ENCODE results near the gene CD99.
"Not testable (repeated sequence)": the region's sequence is repeated elsewhere in the genome, so short reads cannot be mapped to it uniquely, and the experiment has no call there.

Gene CD99, protein sequence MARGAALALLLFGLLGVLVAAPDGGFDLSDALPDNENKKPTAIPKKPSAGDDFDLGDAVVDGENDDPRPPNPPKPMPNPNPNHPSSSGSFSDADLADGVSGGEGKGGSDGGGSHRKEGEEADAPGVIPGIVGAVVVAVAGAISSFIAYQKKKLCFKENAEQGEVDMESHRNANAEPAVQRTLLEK

DNA sequence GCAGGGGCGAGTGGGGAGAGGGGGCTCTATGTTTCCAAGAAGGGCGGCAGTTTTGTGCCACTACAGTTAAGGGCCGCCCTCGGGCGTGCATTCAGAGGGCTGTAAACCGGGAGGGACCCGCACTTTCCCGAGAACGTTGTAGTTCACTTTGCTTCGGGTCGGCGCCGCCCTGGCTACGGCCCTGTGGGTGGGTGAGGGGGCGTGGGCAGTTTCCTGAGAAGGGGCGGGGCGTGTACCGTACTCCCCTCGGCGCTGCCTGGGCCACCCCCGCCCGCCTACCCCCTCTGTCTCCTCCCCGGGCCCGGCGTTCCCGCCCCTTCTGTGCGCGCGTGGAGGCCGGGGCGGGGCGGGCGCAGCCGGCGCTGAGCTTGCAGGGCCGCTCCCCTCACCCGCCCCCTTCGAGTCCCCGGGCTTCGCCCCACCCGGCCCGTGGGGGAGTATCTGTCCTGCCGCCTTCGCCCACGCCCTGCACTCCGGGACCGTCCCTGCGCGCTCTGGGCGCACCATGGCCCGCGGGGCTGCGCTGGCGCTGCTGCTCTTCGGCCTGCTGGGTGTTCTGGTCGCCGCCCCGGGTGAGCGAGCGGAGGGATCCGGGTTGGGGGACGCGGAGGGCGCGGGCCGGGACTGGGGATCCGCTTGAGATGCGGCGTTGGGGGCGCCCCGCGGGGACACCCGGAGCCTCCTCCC lies at the start of gene CD99:
Gene CD99 (plus strand): TSS at position 440 of the 687 bp plus-strand sequence. CDS start 66 bp downstream, at position 506.
- DNase-seq = peak; percentile 88

DNA sequence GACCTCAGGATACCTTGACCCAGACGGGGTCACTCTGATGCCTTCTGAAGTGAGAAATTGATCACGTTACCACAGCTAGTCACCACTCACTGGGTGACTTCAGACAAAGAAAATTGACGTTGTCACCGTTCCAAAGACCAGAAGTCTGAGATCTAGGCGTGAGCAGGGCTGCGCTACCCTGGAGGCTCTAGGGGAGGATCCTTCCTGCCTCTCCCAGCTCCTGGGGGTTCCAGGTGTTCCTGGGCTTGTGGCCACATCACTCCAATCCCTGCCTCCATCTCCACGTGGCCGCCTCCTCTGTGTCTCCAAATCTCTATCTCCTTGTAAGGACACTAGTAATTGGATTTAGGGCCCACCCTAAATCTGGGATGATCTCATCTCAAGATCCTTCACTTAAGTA lies 48.9 kb upstream of the CD99 start:
- DNase-seq = no peak

GRCh38 chrX:2642791-2643190 lies 48.3 kb upstream of the CD99 start:
- DNase-seq = no peak

DNA sequence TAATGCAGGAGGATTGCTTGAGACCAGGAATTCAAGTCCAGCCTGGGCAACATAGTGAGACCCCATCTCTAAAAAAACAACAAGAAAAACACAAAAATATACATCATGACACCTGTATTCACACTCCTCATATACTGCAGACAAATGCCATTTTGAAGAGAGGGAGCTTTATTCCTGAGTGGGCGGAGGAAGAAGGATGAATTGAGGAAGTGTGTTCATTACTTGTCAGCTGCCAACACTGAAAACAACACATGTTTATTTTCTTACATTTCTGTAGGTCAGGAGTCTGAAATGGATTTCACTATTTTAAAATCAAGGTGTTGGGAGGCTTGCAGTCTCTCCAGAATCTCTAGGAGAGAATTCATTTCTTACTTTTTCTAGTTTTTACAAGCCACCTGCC lies 47.2 kb upstream of the CD99 start:
- no peak for DNase-seq

GRCh38 chrX:2645563-2645962 lies 45.5 kb upstream of the CD99 start:
- no peak for DNase-seq

DNA sequence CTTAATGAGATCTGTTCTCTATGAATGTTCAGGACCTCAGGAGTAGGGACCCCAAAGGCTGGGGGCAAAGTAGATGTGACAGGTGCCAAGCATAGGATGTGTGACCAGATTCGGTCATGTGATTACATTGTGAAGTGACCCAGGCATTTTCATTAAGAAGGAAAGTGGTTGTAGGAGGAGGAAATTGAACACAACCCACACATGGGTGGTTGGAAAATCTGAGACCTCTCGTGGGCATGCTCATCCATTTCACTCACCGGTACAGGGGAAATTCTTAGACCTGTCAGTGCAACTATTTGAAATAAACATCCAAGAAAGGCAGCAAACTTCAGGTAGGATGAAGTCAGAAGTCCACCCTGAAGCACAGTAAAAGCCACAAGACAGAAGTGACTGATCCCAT lies 43.5 kb upstream of the CD99 start:
- no peak for DNase-seq

GRCh38 chrX:2650037-2650436 lies 41.1 kb upstream of the CD99 start:
- DNase-seq = no peak

DNA sequence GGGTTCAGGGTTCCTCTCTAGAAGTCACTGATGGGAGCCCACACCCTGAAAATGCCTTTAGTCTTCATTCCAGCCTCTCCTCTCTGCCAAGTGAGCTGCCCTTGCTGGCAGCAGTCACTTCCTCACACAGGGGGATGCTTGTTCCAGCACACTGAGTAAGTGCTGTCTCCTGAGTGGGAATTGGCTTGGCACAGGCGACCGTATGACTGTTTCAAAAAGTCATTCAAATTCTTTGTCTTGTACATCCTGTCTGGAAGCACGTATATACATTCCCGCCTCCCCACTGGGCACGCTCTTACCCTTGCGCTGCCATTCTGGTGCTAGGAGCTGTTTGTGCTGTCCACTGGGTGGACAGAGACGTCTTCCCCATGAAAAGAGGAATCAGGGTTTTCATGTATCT lies 40.2 kb upstream of the CD99 start:
- DNase-seq = no peak

- DNase-seq = no peak
Measured at GRCh38 chrX:2652106-2652505, 39.0 kb upstream of the CD99 start.

DNA sequence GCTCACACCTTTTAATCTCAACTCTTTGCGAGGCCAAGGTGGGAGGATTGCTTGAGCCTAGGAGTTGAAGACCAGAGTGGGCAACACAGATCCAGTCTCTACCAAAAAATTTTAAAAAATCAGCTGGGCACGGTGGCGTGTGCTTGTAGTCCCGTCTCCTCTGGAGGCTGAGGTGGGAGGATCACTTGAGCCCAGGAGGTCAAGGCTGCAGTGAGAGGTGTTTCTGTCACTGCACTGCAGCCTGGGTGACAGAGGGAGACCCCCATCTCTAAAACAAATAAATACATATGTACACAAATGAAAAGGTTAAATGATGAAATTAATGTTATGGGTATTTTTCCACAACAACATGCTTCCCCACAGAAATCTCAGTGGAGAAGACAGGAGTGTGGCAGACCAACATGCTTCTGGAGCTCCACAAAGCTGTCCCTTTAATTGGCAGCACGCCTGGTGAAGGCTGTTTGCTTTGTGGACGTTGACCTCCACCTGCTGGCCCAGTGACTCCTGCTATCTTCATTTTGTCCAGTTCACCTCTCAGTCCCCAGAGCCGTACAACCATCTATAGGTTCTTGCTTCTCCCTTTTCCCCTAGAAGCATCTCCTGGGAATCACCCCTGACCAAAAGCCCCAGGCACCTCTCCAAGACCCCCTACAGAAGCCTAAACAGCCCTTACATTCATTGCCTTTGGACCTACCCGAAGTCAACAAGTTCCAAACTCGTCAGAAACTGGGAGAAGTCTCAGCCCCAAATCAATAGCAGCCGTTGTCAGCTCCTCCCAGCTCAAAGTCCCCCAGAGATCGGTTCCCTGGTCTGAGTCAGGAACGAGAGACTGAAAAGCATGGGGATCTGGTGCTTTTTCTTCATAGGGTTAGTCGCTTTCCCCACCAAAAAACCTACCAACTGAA lies 36.4 kb upstream of the CD99 start:
- DNase-seq = no peak

DNA sequence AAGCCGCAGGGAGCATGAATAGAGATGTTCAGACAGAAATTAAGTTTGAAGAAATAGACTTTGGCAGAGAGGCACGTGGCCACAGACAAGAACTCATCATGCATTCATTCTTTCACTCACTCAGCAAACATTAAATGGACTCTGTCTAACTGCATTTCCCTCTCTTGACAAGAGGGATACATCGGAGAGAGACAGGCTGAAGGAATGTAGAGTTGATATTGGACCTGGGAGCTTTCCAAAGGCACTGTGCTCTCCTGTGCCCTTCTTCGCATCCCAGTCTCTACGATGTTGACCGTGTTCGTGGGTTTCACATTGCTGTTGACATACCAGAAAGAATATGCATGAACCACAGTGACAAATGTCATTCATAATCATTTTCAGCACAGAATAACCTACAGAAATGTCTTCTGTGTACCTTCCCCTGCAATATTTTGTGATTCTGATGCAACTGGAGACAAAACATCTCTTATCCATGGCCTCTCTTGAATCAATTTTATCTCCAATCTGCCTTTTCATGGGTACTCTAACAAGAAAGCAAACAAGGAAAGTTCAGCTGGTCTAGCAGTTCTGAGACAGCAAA lies 34.7 kb upstream of the CD99 start:
- DNase-seq = no peak

GRCh38 chrX:2657532-2658113 lies 33.5 kb upstream of the CD99 start:
- DNase-seq = no peak

- no peak for DNase-seq
Measured at GRCh38 chrX:2658585-2659292, 32.4 kb upstream of the CD99 start.

DNA sequence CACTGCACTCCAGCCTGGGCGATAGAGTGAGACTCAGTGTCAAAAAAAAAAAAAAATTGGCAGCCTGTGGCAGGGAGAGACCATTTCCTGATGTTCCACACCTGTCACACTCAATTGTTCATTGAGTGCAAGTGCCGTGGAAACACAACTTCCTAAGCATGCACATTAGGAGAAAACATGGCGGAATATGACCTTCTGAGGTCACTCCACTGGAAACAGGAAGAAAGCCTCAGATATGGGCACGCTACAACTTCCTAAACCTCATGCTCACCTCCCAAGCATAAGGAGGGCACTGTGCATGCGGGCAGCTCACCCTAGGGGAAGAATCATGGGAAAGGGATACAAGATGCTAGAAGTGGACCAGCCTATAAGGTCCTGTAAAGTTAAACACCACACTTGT lies 28.5 kb upstream of the CD99 start:
- no peak for DNase-seq

GRCh38 chrX:2664502-2664901 lies 26.6 kb upstream of the CD99 start:
- no peak for DNase-seq

- DNase-seq = no peak
Measured at GRCh38 chrX:2665387-2666304, 25.4 kb upstream of the CD99 start.

- no peak for DNase-seq
Measured at GRCh38 chrX:2666491-2666890, 24.6 kb upstream of the CD99 start.

- no peak for DNase-seq
Measured at GRCh38 chrX:2670978-2671377, 20.1 kb upstream of the CD99 start.

DNA sequence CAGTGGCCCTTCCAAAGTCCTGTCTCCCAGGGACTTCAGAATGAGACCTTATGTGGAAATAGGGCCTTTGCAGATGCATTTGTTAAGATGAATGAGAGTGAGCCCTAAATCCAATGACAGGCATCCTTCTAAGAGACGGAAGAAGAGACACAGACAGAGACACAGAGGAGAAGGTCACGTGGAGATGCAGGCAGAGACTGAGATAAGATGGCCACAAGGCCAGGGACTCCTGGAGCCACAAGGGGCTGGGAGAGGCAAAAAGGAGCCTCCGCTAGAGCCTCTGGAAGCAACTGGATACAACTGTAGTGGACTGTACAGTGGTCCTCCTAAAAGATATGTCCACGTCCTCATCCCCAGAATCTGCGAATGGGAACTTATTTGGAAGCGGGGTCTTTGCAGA lies 19.0 kb upstream of the CD99 start:
- no peak for DNase-seq

DNA sequence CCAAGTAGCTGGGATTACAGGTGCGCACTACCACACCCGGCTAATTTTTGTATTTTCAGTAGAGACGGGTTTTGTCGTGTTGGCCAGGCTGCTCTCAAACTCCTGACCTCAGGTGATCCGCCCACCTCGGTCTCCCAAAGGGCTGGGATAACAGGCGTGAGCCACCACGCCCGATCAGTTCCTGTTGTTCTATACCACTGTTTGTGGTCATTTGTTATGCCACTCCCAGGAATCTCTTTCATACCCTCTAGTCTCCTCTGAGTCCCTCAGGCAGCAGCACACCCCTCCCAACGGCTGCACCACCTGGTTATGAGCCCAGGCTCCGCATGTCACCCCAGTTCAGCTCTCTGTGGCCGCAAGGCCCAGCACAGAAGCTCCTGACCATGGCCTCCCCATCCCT lies 17.5 kb upstream of the CD99 start:
- no peak for DNase-seq

- DNase-seq = not testable (repeated sequence)
Measured at GRCh38 chrX:2675657-2676200, 15.4 kb upstream of the CD99 start.

Data from activated CD8-positive, alpha-beta memory T cell treated with anti-CD3 and anti-CD28 coated beads, Interleukin-2, amount 50 U/mL, for 48 hours (primary cell).